HUES48 (cell line): ENCODE data around the gene TMTC3.

ENCODE experiments used
- H3K27ac ChIP-seq: one replicate; pipeline ENCODE4 v1.7.0; 2013; ENCODE audit warnings: low read depth, low read length, inconsistent platforms
- H3K27me3 ChIP-seq: 2 replicates; pipeline ENCODE4 v1.6.1; 2013; ENCODE audit warnings: mild to moderate bottlenecking, low read length; ENCODE audit not compliant: control insufficient read depth, insufficient read depth
- H3K36me3 ChIP-seq: 2 replicates; pipeline ENCODE4 v1.6.1; 2013; ENCODE audit warnings: low read length; ENCODE audit not compliant: control insufficient read depth, insufficient read depth
- H3K4me1 ChIP-seq: 2 replicates; pipeline ENCODE4 v1.6.1; 2013; ENCODE audit warnings: mild to moderate bottlenecking, low read length; ENCODE audit not compliant: control insufficient read depth, insufficient read depth
- H3K4me3 ChIP-seq: 2 replicates; pipeline ENCODE4 v1.5.1; 2013; ENCODE audit warnings: mild to moderate bottlenecking, low read depth, low read length
- H3K9ac ChIP-seq: 2 replicates; pipeline ENCODE4 v1.6.1; 2013; ENCODE audit warnings: mild to moderate bottlenecking, low read depth, low read length, moderate library complexity
- H3K9me3 ChIP-seq: 2 replicates; pipeline ENCODE4 v1.6.1; 2013; ENCODE audit warnings: low read length; ENCODE audit not compliant: control insufficient read depth, insufficient read depth

The TMTC3 gene

DNA sequence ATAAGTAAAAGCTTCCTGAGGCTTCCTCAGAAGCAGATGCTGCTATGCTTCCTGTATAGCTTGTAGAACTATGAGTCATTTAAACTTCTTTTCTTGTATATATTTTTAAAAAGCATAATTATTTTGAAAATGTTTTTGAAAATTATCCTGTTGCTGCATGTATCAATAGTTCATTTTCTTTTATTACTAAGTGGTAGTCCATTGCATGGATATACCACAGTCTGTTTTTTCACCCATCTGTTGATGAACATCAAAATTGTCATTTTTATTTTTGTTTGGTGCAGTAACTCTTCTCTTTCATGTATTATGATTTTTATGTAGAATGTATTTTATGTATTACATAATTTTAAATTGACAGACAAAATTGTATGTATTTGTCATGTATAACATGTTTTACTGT lies 81.4 kb downstream of the TMTC3 start:
- H3K4me1 ChIP-seq: peaks cover 9% of the 10 kb centered on the region; the same call in 1 of the 2 replicates
- H3K4me3 ChIP-seq: no peak overlapping the region
- no peaks in the 10 kb centered on the region for H3K36me3 ChIP-seq
- no peak overlapping the region for H3K9ac ChIP-seq
- peaks cover 7% of the 10 kb centered on the region for H3K9me3 ChIP-seq
- H3K27ac ChIP-seq: no peak overlapping the region
- H3K27me3 ChIP-seq: no peaks in the 10 kb centered on the region

DNA sequence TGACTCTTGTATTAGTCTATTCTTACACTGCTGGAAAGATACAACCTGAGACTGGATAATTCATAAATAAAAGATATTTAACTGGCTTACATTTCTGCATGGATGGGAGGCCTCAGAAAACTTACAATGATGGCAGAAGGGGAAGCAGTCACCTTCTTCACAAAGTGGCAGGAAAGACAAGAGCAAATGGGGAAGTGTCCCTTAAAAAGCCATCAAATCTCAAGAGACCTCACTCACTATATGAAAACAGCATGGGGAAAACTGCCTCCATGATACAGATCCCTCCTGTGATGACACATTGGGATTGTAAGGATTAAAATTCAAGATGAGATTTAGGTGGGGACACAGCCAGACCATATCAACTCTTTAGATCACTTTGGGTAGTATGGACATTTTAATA lies 83.7 kb downstream of the TMTC3 start:
- peaks cover under 1% of the 10 kb centered on the region; the same call in 1 of the 2 replicates for H3K9me3 ChIP-seq
- H3K27me3 ChIP-seq: no peaks in the 10 kb centered on the region
- H3K27ac ChIP-seq: no peak overlapping the region
- H3K4me1 ChIP-seq: peaks cover 9% of the 10 kb centered on the region; the same call in 1 of the 2 replicates
- no peak overlapping the region for H3K4me3 ChIP-seq
- H3K36me3 ChIP-seq: no peaks in the 10 kb centered on the region
- no peak overlapping the region for H3K9ac ChIP-seq

DNA sequence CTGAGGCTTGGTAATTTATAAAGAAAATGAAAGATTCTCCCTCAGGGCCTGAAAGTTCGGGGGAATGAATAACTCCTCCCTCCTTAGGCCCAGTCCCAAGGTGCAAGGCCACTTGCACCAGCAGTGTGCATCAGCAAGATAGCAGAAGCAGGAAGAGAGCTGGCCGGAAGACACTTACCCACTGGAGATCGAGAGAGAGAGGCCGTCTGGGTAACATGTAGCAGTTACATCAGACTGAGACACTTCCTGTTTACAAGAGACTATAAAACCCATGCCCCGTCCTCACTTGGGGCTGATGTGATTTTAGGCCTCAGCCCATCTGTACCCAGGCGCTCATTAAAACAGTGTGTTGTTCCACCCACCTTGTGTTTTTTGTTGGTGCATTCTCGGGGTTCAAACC lies 85.2 kb downstream of the TMTC3 start:
- Histone ChIP-seq H3K9me3 (no peaks in the 10 kb centered on the region), H3K9ac (no peak overlapping the region), H3K27ac (no peak overlapping the region), H3K27me3 (no peaks in the 10 kb centered on the region), H3K4me1 (peaks cover 9% of the 10 kb centered on the region; the same call in 1 of the 2 replicates), H3K4me3 (no peak overlapping the region), H3K36me3 (no peaks in the 10 kb centered on the region)

DNA sequence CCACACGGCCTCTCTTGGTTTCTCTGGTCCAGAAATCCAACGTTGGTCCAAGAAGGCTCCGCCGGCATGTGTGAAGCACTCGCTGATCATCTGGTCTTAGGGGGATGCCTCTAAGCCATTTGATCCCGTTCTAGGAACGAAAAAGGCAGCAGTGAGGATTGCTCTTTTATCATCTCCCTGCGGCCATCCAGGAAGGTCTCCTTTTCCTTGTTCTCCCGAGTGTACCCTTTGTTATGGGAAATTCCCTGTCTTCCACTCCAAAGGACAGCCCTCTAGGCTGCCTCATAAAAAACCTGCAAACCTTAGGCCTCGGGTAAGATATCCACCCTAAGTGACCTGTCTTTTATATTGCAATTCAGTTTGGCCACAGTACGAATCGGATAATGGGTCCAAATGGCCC lies 85.8 kb downstream of the TMTC3 start:
- no peaks in the 10 kb centered on the region for H3K9me3 ChIP-seq
- H3K27me3 ChIP-seq: no peaks in the 10 kb centered on the region
- no peaks in the 10 kb centered on the region for H3K36me3 ChIP-seq
- H3K27ac ChIP-seq: no peak overlapping the region
- H3K4me1 ChIP-seq: peaks cover 9% of the 10 kb centered on the region; the same call in 1 of the 2 replicates
- H3K4me3 ChIP-seq: no peak overlapping the region
- H3K9ac ChIP-seq: no peak overlapping the region

DNA sequence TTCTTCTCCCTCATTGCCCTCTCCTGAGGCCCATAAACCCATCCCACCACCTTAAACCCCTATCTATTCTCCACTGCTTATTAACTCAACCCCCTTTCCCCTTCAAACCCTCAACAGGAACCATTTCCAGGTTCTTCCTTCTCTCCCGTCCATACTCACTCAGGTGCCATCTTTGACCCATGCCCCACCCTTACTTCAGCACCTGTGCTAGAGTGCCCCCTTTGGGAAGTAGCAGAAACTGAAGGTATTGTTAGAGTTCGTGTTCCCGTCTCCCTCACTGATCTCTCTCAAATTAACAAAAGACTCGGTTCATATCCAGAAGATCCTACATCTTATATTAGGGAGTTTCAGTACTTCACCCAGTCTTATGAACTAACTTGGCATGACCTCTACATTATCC lies 86.6 kb downstream of the TMTC3 start:
- H3K4me3 ChIP-seq: no peak overlapping the region
- H3K36me3 ChIP-seq: no peaks in the 10 kb centered on the region
- H3K27me3 ChIP-seq: no peaks in the 10 kb centered on the region
- no peak overlapping the region for H3K27ac ChIP-seq
- H3K9me3 ChIP-seq: no peaks in the 10 kb centered on the region
- peaks cover 9% of the 10 kb centered on the region; the same call in 1 of the 2 replicates for H3K4me1 ChIP-seq
- no peak overlapping the region for H3K9ac ChIP-seq

DNA sequence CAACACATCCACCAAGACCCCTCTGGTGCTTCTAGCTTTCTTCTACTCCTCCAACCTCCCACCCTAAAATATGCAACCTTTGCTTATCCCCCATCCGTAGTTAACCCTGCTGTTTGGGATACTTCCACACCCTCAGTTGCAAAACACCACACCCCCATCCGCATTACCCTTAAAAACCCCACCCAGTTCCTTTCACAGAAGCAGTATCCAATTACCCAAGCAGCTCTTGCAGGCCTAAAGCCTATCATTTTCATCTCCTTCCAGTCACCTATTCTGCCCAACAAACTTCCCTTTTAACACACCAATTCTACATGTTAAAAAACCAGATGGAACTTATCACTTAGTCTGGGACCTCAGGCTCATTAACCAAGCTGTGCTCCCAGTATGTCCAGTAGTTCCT lies 88.2 kb downstream of the TMTC3 start:
- H3K27ac ChIP-seq: no peak overlapping the region
- H3K27me3 ChIP-seq: no peaks in the 10 kb centered on the region
- no peaks in the 10 kb centered on the region for H3K36me3 ChIP-seq
- no peak overlapping the region for H3K9ac ChIP-seq
- H3K4me3 ChIP-seq: no peak overlapping the region
- H3K4me1 ChIP-seq: peaks cover 9% of the 10 kb centered on the region; the same call in 1 of the 2 replicates
- H3K9me3 ChIP-seq: no peaks in the 10 kb centered on the region

DNA sequence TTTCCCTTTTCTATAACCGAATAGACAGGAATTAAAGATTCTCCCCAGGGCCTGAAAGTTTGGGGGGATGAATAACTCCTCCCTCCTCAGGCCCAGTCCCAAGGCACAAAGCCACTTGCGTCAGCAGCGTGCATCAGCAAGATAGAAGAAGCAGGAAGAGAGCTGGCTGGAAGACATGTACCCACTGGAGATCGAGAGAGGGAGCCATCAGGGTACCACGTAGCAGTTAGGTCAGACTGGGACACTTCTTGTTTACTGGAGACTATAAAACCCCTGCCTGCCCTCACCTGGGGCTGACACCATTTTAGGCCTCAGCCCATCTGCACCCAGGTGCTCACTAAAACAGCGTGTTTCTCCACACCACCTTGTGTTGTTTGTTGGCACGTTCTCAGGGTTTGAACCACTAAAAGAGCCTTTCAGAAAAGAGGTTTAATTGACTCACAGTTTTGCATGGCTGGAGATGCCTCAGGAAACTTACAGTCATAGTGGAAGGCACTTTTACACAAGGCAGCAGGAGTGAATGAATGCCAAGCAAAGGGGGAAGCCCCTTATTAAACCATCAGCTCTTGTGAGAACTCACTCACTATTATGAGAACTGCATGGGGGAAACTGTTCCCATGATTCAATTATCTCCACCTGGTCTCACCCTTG lies 93.2 kb downstream of the TMTC3 start:
- H3K36me3 ChIP-seq: no peaks in the 10 kb centered on the region
- H3K9me3 ChIP-seq: no peaks in the 10 kb centered on the region
- no peak overlapping the region for H3K9ac ChIP-seq
- no peaks in the 10 kb centered on the region for H3K27me3 ChIP-seq
- no peak overlapping the region for H3K4me3 ChIP-seq
- no peak overlapping the region for H3K27ac ChIP-seq
- H3K4me1 ChIP-seq: no peaks in the 10 kb centered on the region

DNA sequence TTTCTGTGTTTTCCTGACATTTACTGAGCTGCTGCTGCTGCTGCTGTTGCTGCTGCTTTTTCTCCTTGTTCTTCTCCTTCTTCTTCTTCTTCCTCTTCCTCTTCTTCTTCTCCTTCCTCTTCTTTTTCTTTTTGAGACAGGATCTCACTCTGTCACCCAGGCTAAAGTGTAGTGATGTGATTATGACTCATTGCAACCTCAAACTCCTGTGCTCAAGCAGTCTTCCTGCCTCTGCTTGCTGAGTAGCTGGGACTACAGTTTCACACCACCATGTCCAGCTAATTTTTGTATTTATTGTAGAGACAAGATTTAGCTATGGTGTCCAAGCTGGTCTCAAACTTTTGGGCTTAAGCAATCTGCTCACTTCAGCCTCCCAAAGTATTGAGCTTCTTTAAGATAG lies 95.8 kb downstream of the TMTC3 start:
- Histone ChIP-seq H3K27ac (no peak overlapping the region), H3K9ac (no peak overlapping the region), H3K4me1 (no peaks in the 10 kb centered on the region), H3K27me3 (no peaks in the 10 kb centered on the region), H3K9me3 (no peaks in the 10 kb centered on the region), H3K4me3 (no peak overlapping the region), H3K36me3 (no peaks in the 10 kb centered on the region)

DNA sequence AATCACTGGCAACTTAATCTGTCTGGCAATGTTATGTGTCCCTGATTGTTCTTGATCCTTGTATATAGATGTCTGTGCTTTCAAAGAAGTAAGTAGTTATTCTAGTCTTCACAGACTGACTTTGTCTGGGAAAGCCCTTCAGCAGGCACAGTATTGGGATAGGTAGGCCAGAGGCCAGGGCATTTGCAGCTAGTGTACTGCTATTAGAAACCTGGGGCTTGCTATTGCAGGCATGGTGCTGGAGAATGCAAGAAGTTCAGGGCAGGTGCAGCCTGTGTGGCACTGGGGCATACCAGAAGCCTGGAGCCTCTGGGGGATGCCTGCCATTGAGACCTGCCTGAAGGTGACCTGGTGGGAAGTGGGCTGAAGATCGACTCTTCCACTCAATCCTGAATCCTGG lies 96.3 kb downstream of the TMTC3 start:
- Histone ChIP-seq H3K4me3 (no peak overlapping the region), H3K4me1 (no peaks in the 10 kb centered on the region), H3K9me3 (no peaks in the 10 kb centered on the region), H3K9ac (no peak overlapping the region), H3K27me3 (no peaks in the 10 kb centered on the region), H3K36me3 (no peaks in the 10 kb centered on the region), H3K27ac (no peak overlapping the region)

DNA sequence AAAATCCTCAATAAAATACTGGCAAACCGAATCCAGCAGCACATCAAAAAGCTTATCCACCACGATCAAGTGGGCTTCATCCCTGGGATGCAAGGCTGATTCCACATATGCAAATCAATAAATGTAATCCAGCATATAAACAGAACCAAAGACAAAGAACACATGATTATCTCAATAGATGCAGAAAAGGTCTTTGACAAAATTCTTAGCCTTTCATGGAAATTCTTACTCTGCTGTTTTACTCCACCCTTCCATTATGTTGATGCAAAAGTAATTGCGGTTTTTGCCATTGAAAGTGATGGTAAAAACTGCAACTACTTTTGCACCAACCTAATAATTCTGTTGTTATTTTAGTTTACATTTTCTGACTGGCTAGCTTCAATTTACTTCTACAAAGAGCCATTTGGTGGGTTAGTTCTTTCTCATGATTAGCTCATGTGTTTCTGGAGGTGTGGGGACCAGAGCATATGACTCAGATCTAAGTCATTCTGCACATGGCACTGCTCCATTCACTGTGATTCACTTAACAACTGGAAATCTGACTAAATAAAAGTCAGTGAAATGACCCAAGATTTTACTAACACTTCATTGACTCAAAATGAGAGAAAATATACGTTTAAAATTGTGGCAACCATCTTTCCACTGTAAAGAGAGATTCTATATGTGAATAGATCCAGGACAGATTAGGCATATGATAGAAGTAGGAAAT lies 99.9 kb downstream of the TMTC3 start:
- H3K4me3 ChIP-seq: no peak overlapping the region
- H3K36me3 ChIP-seq: no peaks in the 10 kb centered on the region
- H3K27me3 ChIP-seq: no peaks in the 10 kb centered on the region
- no peaks in the 10 kb centered on the region for H3K9me3 ChIP-seq
- peaks cover 13% of the 10 kb centered on the region for H3K4me1 ChIP-seq
- H3K27ac ChIP-seq: no peak overlapping the region
- H3K9ac ChIP-seq: no peak overlapping the region

DNA sequence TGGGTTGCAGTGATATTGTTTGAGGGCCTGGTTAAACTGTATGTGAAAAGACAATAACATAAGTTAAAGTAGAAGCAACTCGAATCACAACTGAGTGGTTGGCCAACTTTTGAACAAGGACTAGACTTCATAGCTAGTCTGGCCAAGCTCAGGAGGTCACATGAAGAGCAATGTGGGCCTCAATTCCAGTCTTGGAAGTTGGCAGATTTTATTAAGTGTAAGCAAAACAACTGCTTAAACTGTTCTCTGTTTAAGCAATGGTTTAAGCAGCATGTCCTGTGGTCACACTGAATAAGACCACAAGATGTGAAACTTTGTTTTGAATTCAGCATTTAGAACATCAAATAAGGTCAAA lies 100.4 kb downstream of the TMTC3 start:
- Histone ChIP-seq H3K36me3 (no peaks in the 10 kb centered on the region), H3K9ac (no peak overlapping the region), H3K9me3 (no peaks in the 10 kb centered on the region), H3K27me3 (no peaks in the 10 kb centered on the region), H3K27ac (no peak overlapping the region), H3K4me1 (peaks cover 17% of the 10 kb centered on the region), H3K4me3 (no peak overlapping the region)
